HUES64 (cell line): Measurements from ENCODE around the gene CWC25.

ENCODE experiments used
- H3K27ac ChIP-seq: 2 replicates; pipeline ENCODE4 v1.7.0; 2013; ENCODE audit warnings: low read depth, low read length, inconsistent platforms
- H3K27me3 ChIP-seq: 2 replicates; pipeline ENCODE4 v1.6.1; 2013; ENCODE audit warnings: mild to moderate bottlenecking, low read length; ENCODE audit not compliant: insufficient read depth
- H3K36me3 ChIP-seq: 2 replicates; pipeline ENCODE4 v1.6.1; 2013; ENCODE audit warnings: mild to moderate bottlenecking, low read length; ENCODE audit not compliant: insufficient read depth
- H3K4me1 ChIP-seq: 2 replicates; pipeline ENCODE4 v1.6.1; 2013; ENCODE audit warnings: mild to moderate bottlenecking, low read length, moderate library complexity; ENCODE audit not compliant: insufficient read depth
- H3K4me3 ChIP-seq: 2 replicates; pipeline ENCODE4 v1.5.1; 2013; ENCODE audit warnings: mild to moderate bottlenecking, low read length, moderate library complexity
- H3K9ac ChIP-seq: 2 replicates; pipeline ENCODE4 v1.6.1; 2013; ENCODE audit warnings: mild to moderate bottlenecking, low read depth, low read length
- H3K9me3 ChIP-seq: 2 replicates; pipeline ENCODE4 v1.6.1; 2013; ENCODE audit warnings: low read depth, low read length; ENCODE audit not compliant: insufficient read depth
- WGBS: fragments of 150-250, 120-280 bp; methylation state at CpG from one replicate; pipeline ENCODE4 v1.1.7; 2013; ENCODE audit warnings: missing lambda C conversion rate; 5-methylcytosine and 5-hydroxymethylcytosine counted together

Gene CWC25

DNA sequence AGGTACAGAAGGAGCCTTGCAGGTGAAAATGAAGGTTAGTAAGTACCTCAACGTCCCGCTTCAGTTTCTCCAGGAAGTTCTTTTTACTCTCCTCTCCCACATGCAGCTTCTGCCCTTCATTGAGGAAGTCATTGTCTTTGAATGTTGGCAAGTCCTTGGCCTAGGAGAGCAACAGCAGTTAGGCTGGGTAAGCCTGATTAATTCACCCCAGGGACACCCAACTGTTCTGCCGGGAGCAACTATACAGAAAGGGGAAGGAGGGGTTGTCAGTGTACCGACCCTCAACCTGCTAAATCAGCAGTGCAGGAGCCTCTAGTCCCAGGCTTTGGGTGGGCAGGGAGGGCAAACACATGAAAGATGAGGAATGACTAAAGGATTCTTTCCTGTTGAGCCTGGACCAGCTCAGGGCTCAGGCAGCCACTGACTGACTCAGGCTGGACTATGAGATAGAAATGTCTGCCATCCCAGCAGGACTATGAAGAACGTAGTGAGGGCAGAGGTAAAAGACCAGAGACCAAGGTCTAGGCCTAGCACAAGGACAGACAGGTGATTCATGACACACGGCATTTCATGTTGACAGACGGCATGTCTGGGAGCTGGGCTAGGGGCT is 47.4 kb downstream of the CWC25 start:
- H3K36me3 ChIP-seq: peaks cover 94% of the 10 kb centered on the region
- no peaks in the 10 kb centered on the region for H3K27me3 ChIP-seq
- H3K4me3 ChIP-seq: no peak overlapping the region
- 81% methylated on average over 7 of the region's 7 CpGs for whole genome bisulfite sequencing
- H3K9ac ChIP-seq: no peak overlapping the region
- H3K27ac ChIP-seq: no peak overlapping the region
- no peaks in the 10 kb centered on the region for H3K4me1 ChIP-seq
- H3K9me3 ChIP-seq: no peaks in the 10 kb centered on the region

DNA sequence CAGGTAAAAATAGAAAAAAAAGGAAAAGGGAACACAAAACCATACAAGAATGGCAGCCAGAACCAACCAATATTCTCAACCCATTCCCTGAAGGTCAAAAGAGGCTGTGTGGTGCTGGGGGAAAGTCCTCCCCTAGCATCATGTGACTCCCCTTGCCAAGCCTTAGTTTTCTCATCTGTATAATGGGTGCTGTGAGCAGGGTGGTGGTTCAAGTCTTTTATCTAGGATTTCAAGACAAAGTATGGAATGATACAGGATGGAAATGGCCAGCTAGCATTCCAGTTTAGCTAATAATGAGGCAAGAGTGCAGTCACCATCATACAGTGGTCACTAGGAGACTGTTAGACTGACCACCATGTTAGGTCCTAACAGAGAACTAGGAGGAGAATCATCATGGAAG is 51.9 kb downstream of the CWC25 start:
- H3K4me3 ChIP-seq: no peak overlapping the region
- no peak overlapping the region for H3K9ac ChIP-seq
- no peaks in the 10 kb centered on the region for H3K4me1 ChIP-seq
- H3K9me3 ChIP-seq: no peaks in the 10 kb centered on the region
- no peaks in the 10 kb centered on the region for H3K27me3 ChIP-seq
- H3K27ac ChIP-seq: no peak overlapping the region
- peaks cover 93% of the 10 kb centered on the region for H3K36me3 ChIP-seq

DNA sequence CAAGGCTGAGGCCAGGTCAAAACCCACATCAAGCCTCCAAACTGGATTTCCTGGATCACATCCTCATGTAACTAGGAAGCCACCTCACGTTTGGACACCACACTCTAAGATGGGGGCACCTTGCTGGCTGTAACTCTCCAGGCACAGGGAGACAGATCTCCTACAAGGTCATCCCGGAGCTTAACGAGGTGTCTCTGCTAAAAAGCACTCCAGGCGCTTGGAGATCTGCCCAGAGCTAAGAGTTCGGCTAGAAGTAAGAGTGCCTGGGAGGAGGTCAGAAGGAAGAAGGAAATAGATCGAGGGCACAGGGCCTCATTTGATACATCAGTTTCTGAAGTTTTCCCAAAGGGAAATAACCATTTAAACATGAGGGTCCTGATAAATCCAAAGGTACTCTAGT is 56.7 kb downstream of the CWC25 start:
- H3K27me3 ChIP-seq: no peaks in the 10 kb centered on the region
- 0 out of 2 replicates have a peak overlapping the region, but pooled peaks have one; percentile 17 for H3K9ac ChIP-seq
- no peaks in the 10 kb centered on the region for H3K9me3 ChIP-seq
- H3K4me3 ChIP-seq: no peak overlapping the region
- WGBS: 93% methylated on average over 6 of the region's 6 CpGs
- H3K4me1 ChIP-seq: no peaks in the 10 kb centered on the region
- H3K27ac ChIP-seq: no peak overlapping the region
- H3K36me3 ChIP-seq: peaks cover 98% of the 10 kb centered on the region

DNA sequence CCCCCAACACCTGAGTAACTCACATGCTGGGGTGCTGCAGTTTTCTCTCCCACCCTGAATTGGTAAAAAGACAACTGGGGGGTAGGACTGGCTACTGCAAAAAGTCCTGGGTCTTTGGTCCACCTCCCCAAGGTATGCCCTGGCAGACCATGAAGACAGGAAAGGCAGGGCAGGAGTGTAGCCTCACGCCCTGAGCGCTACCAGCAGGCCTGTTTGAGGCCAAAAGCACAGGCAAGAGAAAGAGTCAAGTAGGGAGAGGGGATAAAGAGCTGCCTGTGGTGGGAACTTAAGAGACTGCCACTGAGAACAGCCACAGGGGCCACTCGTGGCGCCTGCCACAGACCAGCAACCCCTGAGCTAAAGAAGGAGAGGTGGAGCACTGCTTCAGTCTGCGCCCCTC is 58.8 kb downstream of the CWC25 start:
- no peak overlapping the region for H3K9ac ChIP-seq
- H3K27ac ChIP-seq: no peak overlapping the region
- H3K36me3 ChIP-seq: peaks cover 96% of the 10 kb centered on the region
- no peaks in the 10 kb centered on the region for H3K9me3 ChIP-seq
- no peak overlapping the region for H3K4me3 ChIP-seq
- no peaks in the 10 kb centered on the region for H3K27me3 ChIP-seq
- H3K4me1 ChIP-seq: no peaks in the 10 kb centered on the region
- WGBS: 93% methylated on average over 5 of the region's 5 CpGs

DNA sequence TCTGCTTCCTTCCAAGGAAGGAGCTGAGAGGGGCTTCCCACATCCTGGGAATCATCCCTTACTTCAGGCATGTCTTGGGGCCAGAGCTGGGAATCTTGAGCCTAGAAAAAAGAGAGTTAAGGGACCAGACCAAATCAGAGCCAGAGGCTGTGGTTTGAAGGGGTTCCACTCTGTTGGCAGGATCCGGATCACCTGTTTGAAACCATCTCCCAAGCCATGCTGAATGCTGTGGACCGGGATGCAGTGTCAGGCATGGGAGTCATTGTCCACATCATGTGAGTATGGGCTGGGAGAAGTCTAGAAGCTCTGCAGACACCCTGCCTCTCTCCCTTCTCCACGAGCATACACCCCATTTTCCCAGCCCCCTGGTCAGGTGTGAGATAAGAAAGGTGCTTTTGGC is 62.9 kb downstream of the CWC25 start:
- H3K27ac ChIP-seq: no peak overlapping the region
- H3K27me3 ChIP-seq: no peaks in the 10 kb centered on the region
- H3K9ac ChIP-seq: no peak overlapping the region
- no peak overlapping the region for H3K4me3 ChIP-seq
- H3K9me3 ChIP-seq: no peaks in the 10 kb centered on the region
- no peaks in the 10 kb centered on the region for H3K4me1 ChIP-seq
- peaks cover 88% of the 10 kb centered on the region for H3K36me3 ChIP-seq
- 91% methylated on average over 2 of the region's 3 CpGs for WGBS

DNA sequence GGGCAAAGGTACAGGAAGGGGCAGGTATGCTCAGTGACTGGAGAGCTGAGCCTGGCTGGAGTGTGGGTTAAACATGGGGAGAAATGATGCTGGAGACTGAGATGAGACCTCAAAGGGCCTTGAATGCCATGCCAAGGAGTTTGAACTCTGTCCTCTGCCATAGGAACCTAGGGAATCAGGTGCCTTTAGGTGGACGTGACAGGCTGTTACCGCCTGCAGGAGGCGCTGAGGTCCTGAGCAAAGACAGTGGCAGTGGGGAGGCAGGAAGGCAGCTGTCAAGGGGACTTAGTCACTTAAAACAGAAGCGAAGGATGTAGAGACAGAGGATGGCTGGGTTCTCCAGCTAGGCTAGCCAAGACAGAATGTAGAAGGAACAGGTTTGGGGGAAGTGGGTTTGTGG is 63.5 kb downstream of the CWC25 start:
- Histone ChIP-seq H3K36me3 (peaks cover 85% of the 10 kb centered on the region), H3K9ac (no peak overlapping the region), H3K9me3 (no peaks in the 10 kb centered on the region), H3K4me1 (no peaks in the 10 kb centered on the region), H3K4me3 (no peak overlapping the region), H3K27ac (no peak overlapping the region), H3K27me3 (no peaks in the 10 kb centered on the region)
- whole genome bisulfite sequencing: 79% methylated on average over 4 of the region's 4 CpGs

DNA sequence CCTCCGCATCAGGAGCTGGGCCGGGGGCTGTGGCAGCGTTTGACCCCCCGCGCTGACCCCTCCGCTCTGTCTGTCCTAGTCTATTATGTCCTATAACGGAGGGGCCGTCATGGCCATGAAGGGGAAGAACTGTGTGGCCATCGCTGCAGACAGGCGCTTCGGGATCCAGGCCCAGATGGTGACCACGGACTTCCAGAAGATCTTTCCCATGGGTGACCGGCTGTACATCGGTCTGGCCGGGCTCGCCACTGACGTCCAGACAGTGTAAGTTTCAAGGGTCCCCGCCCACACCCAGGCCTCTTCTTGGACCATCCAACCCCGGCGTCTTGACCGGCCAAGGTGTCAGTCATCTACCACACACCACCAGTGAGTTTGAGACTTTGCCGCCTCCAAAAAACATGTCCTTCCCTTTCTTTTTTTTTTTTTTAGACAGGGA is 72.0 kb downstream of the CWC25 start:
- Histone ChIP-seq H3K4me1 (0 out of 2 replicates have a peak, but pooled peaks cover 4% of the 10 kb centered on the region), H3K9me3 (no peaks in the 10 kb centered on the region), H3K27me3 (peaks cover 6% of the 10 kb centered on the region; the same call in 1 of the 2 replicates), H3K36me3 (peaks cover 32% of the 10 kb centered on the region), H3K9ac (peak overlapping the region; percentile 84), H3K4me3 (peak overlapping the region; percentile 91), H3K27ac (peak overlapping the region; percentile 25)
- 11% methylated on average over 22 of the region's 22 CpGs for WGBS

DNA sequence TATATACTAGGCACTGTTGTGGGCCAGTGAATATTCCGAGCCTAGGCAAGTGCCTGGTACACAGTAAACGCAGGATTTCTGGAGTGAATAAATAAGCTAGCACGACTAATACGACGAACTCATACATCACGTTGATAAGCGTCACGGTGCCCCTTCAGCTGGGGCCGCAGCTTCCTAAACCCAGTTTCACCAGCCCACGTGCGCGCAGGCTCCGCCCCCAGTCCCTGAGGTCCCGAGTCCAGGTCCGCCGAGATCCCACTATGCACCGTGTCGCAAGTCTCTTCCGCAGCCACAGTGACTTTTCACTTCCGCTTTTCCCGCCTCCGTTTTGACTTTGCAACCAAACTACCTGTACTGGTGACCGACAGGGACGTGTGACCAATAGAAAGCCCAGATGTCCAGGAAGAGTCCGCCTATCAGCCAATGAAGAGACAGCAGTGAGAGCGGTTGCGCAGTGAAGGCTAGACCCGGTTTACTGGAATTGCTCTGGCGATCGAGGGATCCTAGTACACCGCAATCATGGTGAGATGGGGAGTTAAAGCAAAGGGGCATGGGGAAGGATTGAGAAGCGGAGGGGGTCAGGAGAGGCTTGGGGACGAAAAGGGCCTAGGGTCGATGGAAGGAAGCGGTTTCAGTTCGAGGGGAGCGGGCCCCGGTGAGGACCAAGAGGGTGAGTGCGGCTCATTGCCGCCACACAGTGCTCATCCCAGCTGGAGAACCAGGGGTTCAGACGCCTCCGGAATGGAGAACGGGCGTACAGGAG is 72.6 kb downstream of the CWC25 start, which contains the start of gene PSMB3:
Gene PSMB3, plus strand, starts transcription at position 434 of the 763 bp plus-strand sequence. Its CDS starts 86 bp downstream, at position 520.
- H3K36me3 ChIP-seq: peaks cover 27% of the 10 kb centered on the region
- H3K4me3 ChIP-seq: peak within 1 kb of the TSS; percentile 91
- peak within 1 kb of the TSS; percentile 85 for H3K27ac ChIP-seq
- peak within 1 kb of the TSS; percentile 89 for H3K9ac ChIP-seq
- WGBS: under 1% methylated on average over 44 of the region's 44 CpGs
- no peaks in the 10 kb centered on the region for H3K9me3 ChIP-seq
- H3K4me1 ChIP-seq: 0 out of 2 replicates have a peak, but pooled peaks cover 4% of the 10 kb centered on the region
- H3K27me3 ChIP-seq: peaks cover 6% of the 10 kb centered on the region; the same call in 1 of the 2 replicates

DNA sequence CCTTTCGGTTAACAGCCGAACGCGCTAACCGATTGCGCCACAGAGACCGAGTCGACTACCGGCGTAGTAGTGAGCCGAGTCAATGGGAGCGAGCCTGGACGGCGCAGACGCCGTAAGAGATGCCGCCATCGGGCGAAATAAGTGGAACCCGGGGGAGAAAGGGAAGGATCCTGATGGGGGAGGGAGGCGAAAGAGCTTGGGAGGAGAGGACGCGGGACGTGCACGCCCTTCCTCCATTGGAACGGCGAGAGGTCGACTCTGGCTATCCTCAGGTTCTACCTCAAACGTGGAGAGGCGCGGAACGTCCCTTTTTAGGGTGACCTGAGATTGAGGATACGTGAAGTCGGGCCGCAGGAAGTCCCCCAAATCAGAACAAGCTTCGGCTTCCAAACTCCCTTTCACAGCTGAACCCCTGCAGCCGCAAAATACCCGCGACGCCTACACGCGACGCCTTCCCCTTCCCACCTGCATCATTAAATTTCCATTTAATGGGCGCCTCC is 73.3 kb downstream of the CWC25 start:
- Histone ChIP-seq H3K27me3 (peaks cover 6% of the 10 kb centered on the region; the same call in 1 of the 2 replicates), H3K27ac (peak overlapping the region; percentile 85), H3K9me3 (no peaks in the 10 kb centered on the region), H3K9ac (peak overlapping the region; percentile 89), H3K4me1 (0 out of 2 replicates have a peak, but pooled peaks cover 4% of the 10 kb centered on the region), H3K4me3 (peak overlapping the region; percentile 91), H3K36me3 (peaks cover 25% of the 10 kb centered on the region)
- WGBS: under 1% methylated on average over 44 of the region's 44 CpGs

DNA sequence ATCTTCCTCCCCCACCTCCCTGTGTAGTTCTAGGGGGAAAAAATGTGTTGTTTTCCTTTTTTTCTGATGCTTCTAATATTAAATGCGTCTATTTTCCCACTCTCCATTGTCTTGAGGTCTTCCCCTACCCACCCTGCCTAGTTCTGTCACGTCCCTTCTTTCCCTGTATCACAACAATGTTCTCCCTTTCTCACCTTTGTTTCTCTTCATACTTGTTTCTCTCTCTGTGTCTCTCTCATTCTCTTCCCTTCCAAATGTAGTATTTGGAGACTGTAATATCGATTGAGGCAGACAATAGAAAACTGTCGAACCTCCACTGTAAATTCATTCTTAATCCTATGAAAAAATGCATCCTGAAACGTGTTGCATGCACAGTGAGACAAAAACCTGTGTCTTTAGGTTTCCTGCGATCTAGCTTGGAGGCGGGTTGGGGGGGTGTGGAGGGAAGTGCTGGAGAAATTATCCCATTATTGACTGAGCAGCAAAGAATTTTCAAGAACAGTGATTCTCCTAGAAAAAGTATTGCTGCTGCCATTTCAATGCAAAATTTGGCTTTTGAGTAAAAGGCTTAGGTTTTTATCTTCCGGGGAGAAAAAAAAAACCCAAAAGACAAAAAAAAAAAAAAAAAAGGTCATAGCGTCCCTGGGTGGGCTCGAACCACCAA is 73.8 kb downstream of the CWC25 start:
- Histone ChIP-seq H3K36me3 (peaks cover 21% of the 10 kb centered on the region), H3K9ac (peak overlapping the region; percentile 26; the same call in 1 of the 2 replicates), H3K27ac (no peak overlapping the region), H3K4me1 (peaks cover 8% of the 10 kb centered on the region), H3K9me3 (no peaks in the 10 kb centered on the region), H3K4me3 (peak overlapping the region; percentile 91), H3K27me3 (peaks cover 6% of the 10 kb centered on the region; the same call in 1 of the 2 replicates)
- under 1% methylated on average over 10 of the region's 10 CpGs for WGBS
